ENCODE data around the gene EDA. TPM values are rescaled to one million over a fixed set of nuclear protein-coding genes. Genes with fewer than 3 reads are reported as not detected.

Gene EDA
- total and polyA plus RNA-seq, 2 of the 13 experiments (the other 11 are each of a cell fraction or from before 2014, with no cell fraction given) = 8.8 to 11.2 TPM

- TF ChIP-seq ZNF142 (CRISPR knock-in tag; IDR thresholded peaks at IDR 0.05) (0 out of 2 replicates have a peak, but pooled peaks have one; percentile 27), PRMT3 (CRISPR knock-in tag; IDR thresholded peaks at IDR 0.05; ENCODE audit: borderline replicate concordance, low read depth) (no peak), MAZ (IDR thresholded peaks at IDR 0.05; ENCODE audit: borderline replicate concordance, low read depth, low read length) (peak; percentile 28; the same call in 1 of the 2 replicates), MAZ (CRISPR knock-in tag; IDR thresholded peaks at IDR 0.05; ENCODE audit: low read depth) (no peak), GABPB1 (CRISPR knock-in tag; IDR thresholded peaks at IDR 0.05) (peak; percentile 46; the same call in 1 of the 2 replicates), ZMYM2 (CRISPR knock-in tag; IDR thresholded peaks at IDR 0.05) (no peak), ZNF292 (CRISPR knock-in tag; IDR thresholded peaks at IDR 0.05; ENCODE audit: borderline replicate concordance, low read depth) (0 out of 2 replicates have a peak, but pooled peaks have one; percentile 24)
These were observed at the start of gene EDA (continued) for GRCh38 chrX:69615779-69616456.
